ENCODE measurements around the gene USP21.
A peak's percentile ranks its signal among the peaks of the same experiment; 100 is the strongest.

DNA sequence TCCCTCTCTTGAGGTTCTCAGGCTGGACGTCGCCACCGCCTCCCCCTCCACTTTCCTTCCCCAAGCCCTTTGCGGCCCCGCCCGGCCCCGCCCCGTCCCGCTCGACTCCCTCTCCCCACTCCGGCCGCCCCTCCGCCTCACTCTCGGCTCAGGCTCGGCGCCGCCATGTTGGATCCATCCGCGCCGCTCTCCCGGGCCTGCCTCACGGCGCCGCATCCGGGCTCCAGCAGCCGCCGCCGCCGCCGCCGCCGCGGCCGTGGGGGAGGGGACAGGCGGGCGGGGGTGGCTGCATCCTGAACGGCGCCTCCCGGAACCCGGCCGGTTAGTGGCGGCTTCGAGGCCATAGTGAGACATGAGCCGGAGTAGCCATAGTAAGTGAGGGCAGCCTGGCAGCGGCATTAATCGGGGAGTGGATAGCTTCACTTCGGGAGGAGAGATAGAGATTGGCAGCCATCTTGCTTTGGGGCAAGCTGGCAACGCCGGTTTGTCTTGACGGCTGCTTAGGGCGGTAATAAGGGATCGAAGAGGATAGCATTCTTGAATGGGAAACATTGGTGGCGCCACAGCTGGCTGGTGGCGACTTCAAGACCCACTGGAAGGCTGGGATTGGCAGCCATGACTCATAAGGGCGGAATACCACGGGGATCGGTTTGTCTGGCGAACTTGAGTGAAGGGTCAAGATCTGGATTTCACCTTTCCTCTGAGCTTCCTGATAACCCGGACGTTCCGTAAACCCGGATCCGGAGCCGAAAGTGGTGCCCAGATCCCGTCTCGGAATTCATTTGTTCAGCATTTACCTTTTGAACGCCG, 26.7 kb upstream of the USP21 start, which contains the start of gene DEDD:
- TF ChIP-seq, protein P1, sequence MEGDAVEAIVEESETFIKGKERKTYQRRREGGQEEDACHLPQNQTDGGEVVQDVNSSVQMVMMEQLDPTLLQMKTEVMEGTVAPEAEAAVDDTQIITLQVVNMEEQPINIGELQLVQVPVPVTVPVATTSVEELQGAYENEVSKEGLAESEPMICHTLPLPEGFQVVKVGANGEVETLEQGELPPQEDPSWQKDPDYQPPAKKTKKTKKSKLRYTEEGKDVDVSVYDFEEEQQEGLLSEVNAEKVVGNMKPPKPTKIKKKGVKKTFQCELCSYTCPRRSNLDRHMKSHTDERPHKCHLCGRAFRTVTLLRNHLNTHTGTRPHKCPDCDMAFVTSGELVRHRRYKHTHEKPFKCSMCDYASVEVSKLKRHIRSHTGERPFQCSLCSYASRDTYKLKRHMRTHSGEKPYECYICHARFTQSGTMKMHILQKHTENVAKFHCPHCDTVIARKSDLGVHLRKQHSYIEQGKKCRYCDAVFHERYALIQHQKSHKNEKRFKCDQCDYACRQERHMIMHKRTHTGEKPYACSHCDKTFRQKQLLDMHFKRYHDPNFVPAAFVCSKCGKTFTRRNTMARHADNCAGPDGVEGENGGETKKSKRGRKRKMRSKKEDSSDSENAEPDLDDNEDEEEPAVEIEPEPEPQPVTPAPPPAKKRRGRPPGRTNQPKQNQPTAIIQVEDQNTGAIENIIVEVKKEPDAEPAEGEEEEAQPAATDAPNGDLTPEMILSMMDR (IDR thresholded peaks at IDR 0.05), result no peak
- TF ChIP-seq, protein P2, sequence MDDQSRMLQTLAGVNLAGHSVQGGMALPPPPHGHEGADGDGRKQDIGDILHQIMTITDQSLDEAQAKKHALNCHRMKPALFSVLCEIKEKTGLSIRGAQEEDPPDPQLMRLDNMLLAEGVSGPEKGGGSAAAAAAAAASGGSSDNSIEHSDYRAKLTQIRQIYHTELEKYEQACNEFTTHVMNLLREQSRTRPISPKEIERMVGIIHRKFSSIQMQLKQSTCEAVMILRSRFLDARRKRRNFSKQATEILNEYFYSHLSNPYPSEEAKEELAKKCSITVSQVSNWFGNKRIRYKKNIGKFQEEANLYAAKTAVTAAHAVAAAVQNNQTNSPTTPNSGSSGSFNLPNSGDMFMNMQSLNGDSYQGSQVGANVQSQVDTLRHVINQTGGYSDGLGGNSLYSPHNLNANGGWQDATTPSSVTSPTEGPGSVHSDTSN (IDR thresholded peaks at IDR 0.05), result peak; percentile 61; the same call in 1 of the 2 replicates
- TF ChIP-seq EZH2phosphoT487 (IDR thresholded peaks at IDR 0.05; ENCODE audit: borderline replicate concordance, low read depth), result no peak
- TF ChIP-seq MXI1 (IDR thresholded peaks at IDR 0.05; ENCODE audit: low read depth, low read length), result peak; percentile 59; the same call in 1 of the 2 replicates
- TF ChIP-seq FOXM1 (IDR thresholded peaks at IDR 0.05; ENCODE audit: low read depth), result no peak
- peak; percentile 68 for TF ChIP-seq POLR2AphosphoS5 (IDR thresholded peaks at IDR 0.05; ENCODE audit: low read depth, low read length)
- TF ChIP-seq, protein P3, sequence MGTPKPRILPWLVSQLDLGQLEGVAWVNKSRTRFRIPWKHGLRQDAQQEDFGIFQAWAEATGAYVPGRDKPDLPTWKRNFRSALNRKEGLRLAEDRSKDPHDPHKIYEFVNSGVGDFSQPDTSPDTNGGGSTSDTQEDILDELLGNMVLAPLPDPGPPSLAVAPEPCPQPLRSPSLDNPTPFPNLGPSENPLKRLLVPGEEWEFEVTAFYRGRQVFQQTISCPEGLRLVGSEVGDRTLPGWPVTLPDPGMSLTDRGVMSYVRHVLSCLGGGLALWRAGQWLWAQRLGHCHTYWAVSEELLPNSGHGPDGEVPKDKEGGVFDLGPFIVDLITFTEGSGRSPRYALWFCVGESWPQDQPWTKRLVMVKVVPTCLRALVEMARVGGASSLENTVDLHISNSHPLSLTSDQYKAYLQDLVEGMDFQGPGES (IDR thresholded peaks at IDR 0.05; ENCODE audit: low read depth, low read length), result no peak

Measured in SK-N-SH (cell line).